ENCODE measurements around the gene SFMBT2. TPM values are rescaled to one million over a fixed set of nuclear protein-coding genes. Genes with fewer than 3 reads are reported as not detected.

Gene SFMBT2
- total and polyA plus RNA-seq, 7 donors: 0.53 to 8.2 (median 3.0) TPM

DNA sequence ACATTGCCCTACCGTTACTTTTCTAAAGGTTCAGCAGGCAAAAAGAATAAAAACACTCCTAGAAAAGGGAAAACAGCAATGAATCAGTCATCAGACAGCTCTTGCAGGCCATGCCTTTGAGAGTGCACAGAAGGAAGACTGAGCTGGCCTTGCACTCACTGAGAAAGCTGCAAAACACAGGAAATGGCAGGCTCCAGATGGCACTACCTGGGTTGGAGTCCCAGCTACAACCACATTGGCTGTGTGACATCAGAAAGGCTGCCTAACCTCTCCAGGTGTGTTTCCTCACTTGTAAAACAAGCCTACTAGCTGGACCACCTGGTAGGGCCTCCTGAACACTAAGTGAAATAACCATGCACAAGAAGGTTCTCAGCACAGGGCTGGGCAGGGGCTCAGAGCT lies 113.7 kb downstream of the SFMBT2 start:
- ATAC-seq: no peak
- WGBS, 3 donors: 74 to 82% (median 80%) methylated on average over 1 of the region's 1 CpG
- no peaks in the 10 kb centered on the region for H3K36me3 ChIP-seq (ENCODE audit: insufficient read depth in 1 of 2, low read depth in 1 of 2)
- no peaks in the 10 kb centered on the region for H3K9me3 ChIP-seq
- H3K27me3 ChIP-seq (ENCODE audit: insufficient read depth in 3 of 3, low read length in 2 of 3): no peaks in the 10 kb centered on the region
- intact Hi-C loops (cut with DNase I): no loop called here
- H3K27ac ChIP-seq: no peak overlapping the region
- H3K4me3 ChIP-seq: no peak overlapping the region
- no peaks in the 10 kb centered on the region for H3K4me1 ChIP-seq
- TF ChIP-seq, protein P1, sequence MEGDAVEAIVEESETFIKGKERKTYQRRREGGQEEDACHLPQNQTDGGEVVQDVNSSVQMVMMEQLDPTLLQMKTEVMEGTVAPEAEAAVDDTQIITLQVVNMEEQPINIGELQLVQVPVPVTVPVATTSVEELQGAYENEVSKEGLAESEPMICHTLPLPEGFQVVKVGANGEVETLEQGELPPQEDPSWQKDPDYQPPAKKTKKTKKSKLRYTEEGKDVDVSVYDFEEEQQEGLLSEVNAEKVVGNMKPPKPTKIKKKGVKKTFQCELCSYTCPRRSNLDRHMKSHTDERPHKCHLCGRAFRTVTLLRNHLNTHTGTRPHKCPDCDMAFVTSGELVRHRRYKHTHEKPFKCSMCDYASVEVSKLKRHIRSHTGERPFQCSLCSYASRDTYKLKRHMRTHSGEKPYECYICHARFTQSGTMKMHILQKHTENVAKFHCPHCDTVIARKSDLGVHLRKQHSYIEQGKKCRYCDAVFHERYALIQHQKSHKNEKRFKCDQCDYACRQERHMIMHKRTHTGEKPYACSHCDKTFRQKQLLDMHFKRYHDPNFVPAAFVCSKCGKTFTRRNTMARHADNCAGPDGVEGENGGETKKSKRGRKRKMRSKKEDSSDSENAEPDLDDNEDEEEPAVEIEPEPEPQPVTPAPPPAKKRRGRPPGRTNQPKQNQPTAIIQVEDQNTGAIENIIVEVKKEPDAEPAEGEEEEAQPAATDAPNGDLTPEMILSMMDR (IDR thresholded peaks at IDR 0.05): no peak
- no peak for DNase-seq

DNA sequence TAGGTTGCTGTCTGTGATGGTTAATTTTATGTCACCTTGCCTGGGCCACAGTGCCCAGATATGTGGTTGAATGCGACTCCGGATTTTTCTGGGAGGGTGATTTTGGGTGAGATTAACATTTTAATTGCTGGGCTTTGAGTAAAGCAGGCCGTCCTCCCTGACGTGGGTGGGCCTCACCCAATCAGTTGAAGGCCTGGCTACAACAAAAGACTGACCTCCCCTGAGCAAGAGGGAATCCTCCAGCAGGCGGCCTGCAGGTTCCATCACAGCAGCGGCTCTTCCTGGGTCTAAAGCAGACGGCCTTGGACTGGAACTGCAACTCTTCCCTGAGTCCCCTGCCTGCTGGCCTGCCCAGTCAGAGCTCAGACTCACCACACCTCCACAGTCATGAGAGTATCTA lies 114.2 kb downstream of the SFMBT2 start:
- Histone ChIP-seq H3K9me3 (no peaks in the 10 kb centered on the region), H3K36me3 (ENCODE audit: insufficient read depth in 1 of 2, low read depth in 1 of 2) (no peaks in the 10 kb centered on the region), H3K27ac (no peak overlapping the region), H3K27me3 (ENCODE audit: insufficient read depth in 3 of 3, low read length in 2 of 3) (no peaks in the 10 kb centered on the region), H3K4me1 (no peaks in the 10 kb centered on the region), H3K4me3 (no peak overlapping the region)
- intact Hi-C loops (cut with DNase I): no loop called here
- TF ChIP-seq, protein P1 (IDR thresholded peaks at IDR 0.05): no peak
- 92 to 97% (median 95%) methylated on average over 7 of the region's 7 CpGs for WGBS, 3 donors
- DNase-seq (no peak), ATAC-seq (no peak)

DNA sequence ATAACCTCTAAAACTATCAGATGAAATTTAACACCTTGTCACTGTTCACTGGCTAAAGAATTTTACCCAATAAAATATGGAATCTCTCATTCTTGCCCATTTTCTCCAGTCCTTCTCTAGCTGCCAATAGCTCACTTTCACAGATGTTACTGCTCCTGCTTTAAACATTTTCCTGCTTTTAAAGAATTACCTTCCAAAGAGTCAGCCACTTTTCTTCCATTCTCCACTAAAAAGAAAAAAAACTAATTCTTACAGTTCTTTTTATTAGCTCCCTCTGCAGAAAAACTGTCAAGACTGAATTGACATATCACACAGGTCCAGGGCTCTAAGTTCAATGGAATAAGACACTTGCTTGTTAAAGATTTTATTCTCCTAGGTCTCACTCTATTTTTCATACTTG lies 114.8 kb downstream of the SFMBT2 start:
- Histone ChIP-seq H3K4me1 (no peaks in the 10 kb centered on the region), H3K27ac (no peak overlapping the region), H3K9me3 (no peaks in the 10 kb centered on the region), H3K36me3 (ENCODE audit: insufficient read depth in 1 of 2, low read depth in 1 of 2) (no peaks in the 10 kb centered on the region), H3K27me3 (ENCODE audit: insufficient read depth in 3 of 3, low read length in 2 of 3) (no peaks in the 10 kb centered on the region), H3K4me3 (no peak overlapping the region)
- intact Hi-C loops (cut with DNase I): no loop called here
- TF ChIP-seq, protein P1 (IDR thresholded peaks at IDR 0.05): no peak
- no peak for DNase-seq
- ATAC-seq: no peak

DNA sequence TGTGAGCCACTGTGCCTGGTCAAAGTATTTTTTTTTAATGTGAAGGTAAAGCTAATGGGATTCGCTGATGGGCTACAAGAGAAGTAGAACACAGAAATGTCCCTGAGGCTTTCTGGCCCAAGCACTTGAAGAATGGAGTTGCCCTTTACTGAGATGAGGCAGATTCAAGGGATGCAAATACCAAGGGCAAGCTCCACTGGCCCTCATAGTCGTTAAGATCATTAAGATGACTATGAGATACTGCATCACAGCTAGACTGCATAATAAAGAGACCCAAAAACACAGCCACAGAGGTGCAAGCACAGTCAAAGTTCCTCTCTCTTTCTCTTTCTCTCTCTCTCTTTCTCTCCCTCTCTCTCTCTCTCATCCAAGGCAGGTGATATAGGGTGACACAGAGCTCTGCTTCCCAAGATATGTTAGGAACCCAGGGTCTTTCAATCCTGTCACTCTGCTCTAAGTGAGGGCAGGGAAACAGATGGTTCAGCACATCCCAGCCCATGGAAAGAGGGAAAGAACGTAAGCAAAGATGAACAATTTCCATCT lies 117.4 kb downstream of the SFMBT2 start:
- DNase-seq (no peak), ATAC-seq (no peak)
- Histone ChIP-seq H3K9me3 (no peaks in the 10 kb centered on the region), H3K4me1 (no peaks in the 10 kb centered on the region), H3K27me3 (ENCODE audit: insufficient read depth in 3 of 3, low read length in 2 of 3) (no peaks in the 10 kb centered on the region), H3K36me3 (ENCODE audit: insufficient read depth in 1 of 2, low read depth in 1 of 2) (no peaks in the 10 kb centered on the region), H3K27ac (no peak overlapping the region), H3K4me3 (no peak overlapping the region)
- intact Hi-C loops (cut with DNase I): no loop called here
- TF ChIP-seq, protein P1 (IDR thresholded peaks at IDR 0.05): no peak
- 70 to 86% (median 85%) methylated on average over 3 of the region's 3 CpGs for WGBS, 3 donors
